ENCODE measurements around the gene SCRT2.

The SCRT2 gene

DNA sequence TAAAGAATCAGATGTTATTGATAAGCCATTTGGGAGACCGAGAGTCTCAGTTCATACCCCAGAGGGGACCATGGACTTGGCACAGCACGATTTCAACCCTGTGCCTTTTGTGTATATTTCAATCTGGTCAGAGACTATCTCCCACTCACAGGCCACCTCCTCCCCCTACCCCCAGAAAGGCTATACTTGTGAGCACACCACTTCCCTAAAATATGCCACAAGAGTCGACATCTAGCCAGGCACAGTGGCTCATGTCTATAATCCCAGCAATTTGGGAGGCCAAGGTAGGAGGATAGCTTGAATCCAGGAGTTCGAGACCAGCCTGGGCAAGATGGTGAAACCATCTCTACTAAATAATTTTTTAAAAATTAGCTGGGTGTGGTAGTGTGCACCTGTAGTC, 51.9 kb downstream of the SCRT2 start:
- no peak for TF ChIP-seq PAX5 (IDR thresholded peaks at IDR 0.05; ENCODE audit: insufficient read depth, low read length, severe bottlenecking)
- TF ChIP-seq POLR2AphosphoS5 (IDR thresholded peaks at IDR 0.05; ENCODE audit: low read depth, low read length) = no peak
- no peak for TF ChIP-seq POU2F2 (IDR thresholded peaks at IDR 0.05; ENCODE audit: low read depth, low read length)
- DNase-seq (ENCODE audit: insufficient read length, low spot score) (no peak), FAIRE-seq (no peak)

- no peak for TF ChIP-seq PAX5 (IDR thresholded peaks at IDR 0.05; ENCODE audit: insufficient read depth, low read length, severe bottlenecking)
- TF ChIP-seq POLR2A (IDR thresholded peaks at IDR 0.05; ENCODE audit: low read depth, low read length) = no peak
- no peak for TF ChIP-seq SPI1 (IDR thresholded peaks at IDR 0.05; ENCODE audit: low read depth, low read length)
- TF ChIP-seq POLR2AphosphoS5 (IDR thresholded peaks at IDR 0.05; ENCODE audit: low read depth, low read length) = no peak
- no peak for TF ChIP-seq TAF1 (IDR thresholded peaks at IDR 0.05; ENCODE audit: low read depth, low read length)
- TF ChIP-seq POU2F2 (IDR thresholded peaks at IDR 0.05; ENCODE audit: low read depth, low read length) = no peak
- DNase-seq (ENCODE audit: insufficient read length, low spot score) (no peak), FAIRE-seq (no peak)
Measured at GRCh38 chr20:623021-623420, 52.6 kb downstream of the SCRT2 start.

DNA sequence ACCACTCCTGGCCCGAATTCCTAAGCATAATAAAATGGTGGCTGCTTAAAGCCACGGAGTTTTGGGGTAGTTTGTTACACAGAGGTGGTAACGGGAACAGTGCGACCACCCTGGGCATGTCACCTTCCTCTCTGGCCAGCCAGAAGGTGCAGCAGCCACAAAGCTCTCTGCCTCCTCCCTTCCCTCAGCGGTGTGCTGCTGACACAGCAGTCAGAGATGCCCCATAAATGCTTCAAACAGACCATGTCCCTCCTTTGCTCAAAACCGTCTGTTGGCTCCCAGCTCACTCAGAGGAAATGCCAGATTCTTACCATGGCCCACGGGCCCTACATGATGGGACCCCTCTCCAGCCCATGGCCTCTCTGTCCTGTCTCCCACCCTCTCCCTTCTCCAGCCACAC, 53.4 kb downstream of the SCRT2 start:
- FAIRE-seq (no peak), DNase-seq (ENCODE audit: insufficient read length, low spot score) (no peak)
- TF ChIP-seq SPI1 (IDR thresholded peaks at IDR 0.05; ENCODE audit: low read depth, low read length) (no peak), PAX5 (IDR thresholded peaks at IDR 0.05; ENCODE audit: insufficient read depth, low read length, severe bottlenecking) (no peak), POLR2AphosphoS5 (IDR thresholded peaks at IDR 0.05; ENCODE audit: low read depth, low read length) (no peak), TAF1 (IDR thresholded peaks at IDR 0.05; ENCODE audit: low read depth, low read length) (no peak), POLR2A (IDR thresholded peaks at IDR 0.05; ENCODE audit: low read depth, low read length) (no peak), POU2F2 (IDR thresholded peaks at IDR 0.05; ENCODE audit: low read depth, low read length) (no peak)

- FAIRE-seq (no peak), DNase-seq (ENCODE audit: insufficient read length, low spot score) (no peak)
- TF ChIP-seq POU2F2 (IDR thresholded peaks at IDR 0.05; ENCODE audit: low read depth, low read length) (no peak), PAX5 (IDR thresholded peaks at IDR 0.05; ENCODE audit: insufficient read depth, low read length, severe bottlenecking) (no peak), POLR2AphosphoS5 (IDR thresholded peaks at IDR 0.05; ENCODE audit: low read depth, low read length) (no peak), SPI1 (IDR thresholded peaks at IDR 0.05; ENCODE audit: low read depth, low read length) (no peak), POLR2A (IDR thresholded peaks at IDR 0.05; ENCODE audit: low read depth, low read length) (no peak), TAF1 (IDR thresholded peaks at IDR 0.05; ENCODE audit: low read depth, low read length) (no peak)
Measured at GRCh38 chr20:621125-621756, 54.4 kb downstream of the SCRT2 start.

- DNase-seq (ENCODE audit: insufficient read length, low spot score) (no peak), FAIRE-seq (no peak)
- TF ChIP-seq TAF1 (IDR thresholded peaks at IDR 0.05; ENCODE audit: low read depth, low read length) (no peak), SPI1 (IDR thresholded peaks at IDR 0.05; ENCODE audit: low read depth, low read length) (no peak)
Measured at GRCh38 chr20:620246-620645, 55.4 kb downstream of the SCRT2 start.

GRCh38 chr20:618980-619379, 56.6 kb downstream of the SCRT2 start:
- DNase-seq (ENCODE audit: insufficient read length, low spot score) (no peak), FAIRE-seq (no peak)
- no peak for TF ChIP-seq POLR2A (IDR thresholded peaks at IDR 0.05; ENCODE audit: low read depth, low read length)
- no peak for TF ChIP-seq TAF1 (IDR thresholded peaks at IDR 0.05; ENCODE audit: low read depth, low read length)
- TF ChIP-seq SPI1 (IDR thresholded peaks at IDR 0.05; ENCODE audit: low read depth, low read length) = no peak
- TF ChIP-seq PAX5 (IDR thresholded peaks at IDR 0.05; ENCODE audit: insufficient read depth, low read length, severe bottlenecking) = no peak
- TF ChIP-seq POU2F2 (IDR thresholded peaks at IDR 0.05; ENCODE audit: low read depth, low read length) = no peak
- TF ChIP-seq POLR2AphosphoS5 (IDR thresholded peaks at IDR 0.05; ENCODE audit: low read depth, low read length) = no peak

DNA sequence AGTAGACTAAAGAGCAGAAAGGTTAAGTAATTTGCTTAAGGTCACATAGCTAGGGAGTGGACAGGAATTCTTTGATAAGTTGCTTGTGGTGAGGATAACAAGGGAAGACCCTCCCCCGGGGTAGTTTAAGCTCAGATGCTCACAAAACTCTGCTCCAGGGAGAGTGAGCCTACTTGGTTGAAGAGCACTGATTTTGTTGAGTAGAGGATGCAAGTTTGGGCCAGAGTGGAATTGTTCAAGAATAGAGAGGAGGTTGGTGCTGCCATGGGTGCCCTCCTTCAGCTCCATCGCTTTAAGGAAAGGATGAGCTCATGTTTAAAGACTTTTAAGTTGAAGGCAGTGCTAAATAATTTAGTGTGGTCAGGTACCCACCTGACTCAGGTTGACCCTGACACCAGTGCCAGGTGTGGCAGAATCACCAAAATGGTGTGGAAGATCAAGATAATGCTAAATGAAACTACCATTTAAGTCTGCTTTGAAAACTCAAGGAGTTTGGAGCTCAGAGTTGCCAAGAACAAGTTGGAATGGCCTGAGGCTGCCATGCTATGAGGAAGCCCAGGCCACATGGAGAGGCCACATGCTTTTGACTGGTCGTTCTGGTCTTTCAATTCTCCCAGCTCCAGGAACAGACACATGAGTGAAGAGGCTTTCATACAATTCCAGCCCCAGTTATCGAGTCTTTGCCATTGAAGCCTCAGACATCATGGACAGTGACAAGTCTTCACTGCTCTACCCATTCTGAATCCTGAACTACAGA, 57.5 kb downstream of the SCRT2 start:
- DNase-seq (ENCODE audit: insufficient read length, low spot score) = no peak
- no peak for FAIRE-seq
- TF ChIP-seq TAF1 (IDR thresholded peaks at IDR 0.05; ENCODE audit: low read depth, low read length) (no peak), POLR2AphosphoS5 (IDR thresholded peaks at IDR 0.05; ENCODE audit: low read depth, low read length) (no peak), POU2F2 (IDR thresholded peaks at IDR 0.05; ENCODE audit: low read depth, low read length) (no peak), POLR2A (IDR thresholded peaks at IDR 0.05; ENCODE audit: low read depth, low read length) (no peak), PAX5 (IDR thresholded peaks at IDR 0.05; ENCODE audit: insufficient read depth, low read length, severe bottlenecking) (no peak), SPI1 (IDR thresholded peaks at IDR 0.05; ENCODE audit: low read depth, low read length) (no peak)

- FAIRE-seq (no peak), DNase-seq (ENCODE audit: insufficient read length, low spot score) (no peak)
- no peak for TF ChIP-seq SPI1 (IDR thresholded peaks at IDR 0.05; ENCODE audit: low read depth, low read length)
- no peak for TF ChIP-seq POU2F2 (IDR thresholded peaks at IDR 0.05; ENCODE audit: low read depth, low read length)
- TF ChIP-seq POLR2AphosphoS5 (IDR thresholded peaks at IDR 0.05; ENCODE audit: low read depth, low read length) = no peak
- no peak for TF ChIP-seq TAF1 (IDR thresholded peaks at IDR 0.05; ENCODE audit: low read depth, low read length)
Measured at GRCh38 chr20:615514-615913, 60.1 kb downstream of the SCRT2 start.

GRCh38 chr20:611843-612185, 63.8 kb downstream of the SCRT2 start:
- FAIRE-seq = no peak
- no peak for DNase-seq (ENCODE audit: insufficient read length, low spot score)

More at GRCh38 chr20:611843-612185, 63.8 kb downstream of the SCRT2 start:
- no peak for TF ChIP-seq POU2F2 (IDR thresholded peaks at IDR 0.05; ENCODE audit: low read depth, low read length)
- TF ChIP-seq TAF1 (IDR thresholded peaks at IDR 0.05; ENCODE audit: low read depth, low read length) = no peak
- TF ChIP-seq SPI1 (IDR thresholded peaks at IDR 0.05; ENCODE audit: low read depth, low read length) = no peak
- TF ChIP-seq POLR2A (IDR thresholded peaks at IDR 0.05; ENCODE audit: low read depth, low read length) = no peak

Measured in GM12891 (cell line).